ENCODE data around the gene XRN2. TPM values are rescaled to one million over a fixed set of nuclear protein-coding genes. Genes with fewer than 3 reads are reported as not detected.

XRN2 gene
- total RNA-seq, 5 donors from 2014 or later (not counting 1 experiment from before 2014, with no cell fraction given) = 46.3 to 62.0 (median 49.7) TPM

DNA sequence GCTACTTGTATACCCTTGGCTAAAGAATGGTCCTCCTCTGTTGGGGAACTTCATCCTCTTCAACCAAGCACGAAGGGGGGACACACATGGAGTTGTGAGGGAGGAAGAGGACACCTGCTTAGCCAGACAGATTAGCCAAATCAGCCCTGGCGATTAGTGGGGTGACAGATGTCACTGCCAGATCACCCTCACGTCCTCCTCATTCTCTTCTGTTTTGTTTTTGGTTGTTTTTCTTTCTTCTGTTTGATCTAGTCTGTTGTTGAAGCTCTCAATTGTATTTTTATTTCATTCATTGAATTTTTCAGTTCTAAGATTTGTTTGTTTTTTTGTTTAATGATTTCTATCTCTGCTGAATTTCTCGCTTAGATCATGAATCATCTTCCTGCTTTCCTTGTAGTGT is 121.7 kb downstream of the XRN2 start:
- no peak for DNase-seq
- H3K27ac Mint-ChIP-seq = no peak overlapping the region
- ChIA-PET CTCF (no interaction called here), POLR2A (no interaction called here)
- peaks cover 19 to 52% (median 20%) of the 10 kb centered on the region in 3 donors for H3K9me3 Mint-ChIP-seq
- H3K4me3 Mint-ChIP-seq = no peak overlapping the region
- no peaks in the 10 kb centered on the region for H3K36me3 Mint-ChIP-seq
- no CpG with 5 or more reads among the region's 4 CpGs for WGBS (ENCODE audit: insufficient coverage)
- H3K9me3 ChIP-seq = no peaks in the 10 kb centered on the region
- no peaks in the 10 kb centered on the region for H3K36me3 ChIP-seq (ENCODE audit: control insufficient read depth in 2 of 2, extremely low read depth in 1 of 2, insufficient read depth in 1 of 2, low read length in 1 of 2)
- H3K27me3 Mint-ChIP-seq = peaks cover 9 to 15% of the 10 kb centered on the region in 2 donors
- H3K27ac ChIP-seq (ENCODE audit: low read length) = no peak overlapping the region
- no peak for ATAC-seq (replicated peaks in 1 of 4)
- H3K4me1 Mint-ChIP-seq = no peaks in the 10 kb centered on the region
- H3K4me1 ChIP-seq (ENCODE audit: control insufficient read depth in 1 of 2, extremely low read depth in 1 of 2, insufficient read depth in 2 of 2, low read length in 2 of 2) = no peaks in the 10 kb centered on the region
- peaks cover 0 to 14% of the 10 kb centered on the region in 2 experiments for H3K27me3 ChIP-seq (replicated peaks in 1 of 2; ENCODE audit: control insufficient read depth in 2 of 2, extremely low read depth in 1 of 2, insufficient read depth in 2 of 2, low read length in 1 of 2)
- H3K4me3 ChIP-seq (ENCODE audit: control insufficient read depth in 1 of 2, extremely low read depth in 1 of 2, low read length in 1 of 2) = no peak overlapping the region

DNA sequence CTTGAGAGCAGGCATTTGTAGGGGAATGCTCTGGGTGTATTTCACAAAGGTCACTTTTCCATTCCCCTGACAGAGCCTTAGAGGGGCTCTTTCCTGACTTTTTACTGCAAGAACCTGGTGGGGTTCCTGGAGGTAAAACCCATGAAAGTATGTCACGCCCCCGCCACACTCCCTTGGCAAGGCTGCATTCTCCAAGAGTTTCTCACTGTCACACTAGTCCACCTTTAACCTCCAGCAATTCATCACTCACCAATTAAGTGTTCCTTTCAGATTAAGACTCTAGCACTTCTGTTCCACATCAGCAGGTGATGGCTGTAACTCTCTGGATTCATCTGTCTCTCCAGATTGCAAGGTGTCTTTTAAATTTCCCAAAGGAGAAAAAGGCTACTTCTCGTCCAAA is 126.9 kb downstream of the XRN2 start:
- no peaks in the 10 kb centered on the region for H3K4me1 ChIP-seq (ENCODE audit: control insufficient read depth in 1 of 2, extremely low read depth in 1 of 2, insufficient read depth in 2 of 2, low read length in 2 of 2)
- no peak overlapping the region for H3K4me3 ChIP-seq (ENCODE audit: control insufficient read depth in 1 of 2, extremely low read depth in 1 of 2, low read length in 1 of 2)
- Mint-ChIP-seq H3K9me3 (peaks cover 4 to 17% (median 6%) of the 10 kb centered on the region in 3 donors), H3K27ac (no peak overlapping the region), H3K4me3 (no peak overlapping the region), H3K27me3 (peaks cover 37 to 38% of the 10 kb centered on the region in 2 donors), H3K4me1 (no peaks in the 10 kb centered on the region), H3K36me3 (no peaks in the 10 kb centered on the region)
- no peak overlapping the region for H3K27ac ChIP-seq (ENCODE audit: low read length)
- H3K27me3 ChIP-seq (replicated peaks in 1 of 2; ENCODE audit: control insufficient read depth in 2 of 2, extremely low read depth in 1 of 2, insufficient read depth in 2 of 2, low read length in 1 of 2) = peaks cover 2 to 14% of the 10 kb centered on the region in 2 experiments
- H3K9me3 ChIP-seq = no peaks in the 10 kb centered on the region
- POLR2A ChIA-PET = no interaction called here
- CTCF ChIA-PET = no interaction called here
- DNase-seq (no peak), ATAC-seq (replicated peaks in 1 of 4) (no peak)
- 94% methylated on average over 2 of the region's 3 CpGs for WGBS (ENCODE audit: insufficient coverage)
- no peaks in the 10 kb centered on the region for H3K36me3 ChIP-seq (ENCODE audit: control insufficient read depth in 2 of 2, extremely low read depth in 1 of 2, insufficient read depth in 1 of 2, low read length in 1 of 2)

DNA sequence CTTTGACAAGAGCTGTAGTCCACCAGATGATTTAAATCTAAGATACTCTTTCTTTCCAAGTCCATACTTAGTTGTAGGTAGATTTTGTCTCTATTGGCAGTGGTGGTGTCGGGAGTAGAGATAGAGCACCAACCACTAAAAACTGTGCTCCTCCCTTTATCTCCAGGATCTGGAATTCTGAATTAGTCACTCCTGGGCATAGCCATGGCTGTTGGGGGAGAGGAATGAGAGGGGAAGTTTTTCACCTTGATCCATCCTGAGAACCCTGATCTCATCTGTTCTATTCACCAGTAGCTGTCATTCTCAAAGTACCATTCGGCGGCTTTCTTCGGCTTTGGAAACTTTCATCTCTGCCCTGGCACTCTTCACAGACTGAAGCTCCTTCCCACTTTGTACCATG is 129.8 kb downstream of the XRN2 start:
- WGBS (ENCODE audit: insufficient coverage) = 94% methylated on average over 3 of the region's 4 CpGs
- ChIA-PET CTCF (interaction anchor here (0.7 to 1.4 kb wide), 2 partner anchors 72 to 197 kb away, joined by 3 read pairs; no protein-coding TSS in a partner anchor), POLR2A (no interaction called here)
- no peak for DNase-seq
- Histone ChIP-seq H3K36me3 (ENCODE audit: control insufficient read depth in 2 of 2, extremely low read depth in 1 of 2, insufficient read depth in 1 of 2, low read length in 1 of 2) (no peaks in the 10 kb centered on the region), H3K9me3 (no peaks in the 10 kb centered on the region), H3K27ac (ENCODE audit: low read length) (no peak overlapping the region), H3K4me1 (ENCODE audit: control insufficient read depth in 1 of 2, extremely low read depth in 1 of 2, insufficient read depth in 2 of 2, low read length in 2 of 2) (no peaks in the 10 kb centered on the region), H3K27me3 (replicated peaks in 1 of 2; ENCODE audit: control insufficient read depth in 2 of 2, extremely low read depth in 1 of 2, insufficient read depth in 2 of 2, low read length in 1 of 2) (peaks cover 2 to 13% of the 10 kb centered on the region in 2 experiments), H3K4me3 (ENCODE audit: control insufficient read depth in 1 of 2, extremely low read depth in 1 of 2, low read length in 1 of 2) (no peak overlapping the region)
- no peak overlapping the region for H3K27ac Mint-ChIP-seq
- peaks cover 41 to 52% of the 10 kb centered on the region in 2 donors for H3K27me3 Mint-ChIP-seq
- no peaks in the 10 kb centered on the region for H3K9me3 Mint-ChIP-seq
- no peaks in the 10 kb centered on the region for H3K4me1 Mint-ChIP-seq
- no peak for ATAC-seq (replicated peaks in 1 of 4)
- H3K36me3 Mint-ChIP-seq = no peaks in the 10 kb centered on the region
- H3K4me3 Mint-ChIP-seq = no peak overlapping the region

DNA sequence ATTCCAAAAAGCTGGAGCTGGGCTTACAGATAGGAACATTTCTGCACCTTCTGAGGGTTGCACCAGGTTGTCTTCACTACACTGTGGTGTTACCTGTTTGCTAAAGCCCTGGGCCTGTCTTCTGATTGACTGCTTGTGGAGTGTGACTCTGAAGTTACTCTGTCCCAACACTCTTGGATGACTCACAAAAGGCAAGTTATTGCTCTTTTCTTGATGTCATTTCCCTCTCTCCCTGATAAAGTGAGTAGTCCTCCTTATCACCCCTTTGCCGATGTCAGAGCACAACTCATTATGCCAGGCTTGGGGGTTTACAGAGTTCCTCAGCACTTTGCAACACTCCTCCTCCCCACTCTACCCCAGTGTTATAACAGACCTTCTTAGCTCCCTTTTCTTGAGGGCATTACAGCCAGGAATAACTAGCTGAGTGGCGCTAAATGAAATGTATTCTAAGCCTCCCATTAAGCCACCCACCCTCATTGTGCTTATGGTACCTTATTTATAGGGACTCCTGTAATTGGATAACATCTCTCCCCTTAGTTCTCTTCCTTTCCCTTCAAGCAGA is 130.3 kb downstream of the XRN2 start:
- H3K4me3 Mint-ChIP-seq = no peak overlapping the region
- Histone ChIP-seq H3K9me3 (no peaks in the 10 kb centered on the region), H3K36me3 (ENCODE audit: control insufficient read depth in 2 of 2, extremely low read depth in 1 of 2, insufficient read depth in 1 of 2, low read length in 1 of 2) (no peaks in the 10 kb centered on the region), H3K4me3 (ENCODE audit: control insufficient read depth in 1 of 2, extremely low read depth in 1 of 2, low read length in 1 of 2) (no peak overlapping the region), H3K27me3 (replicated peaks in 1 of 2; ENCODE audit: control insufficient read depth in 2 of 2, extremely low read depth in 1 of 2, insufficient read depth in 2 of 2, low read length in 1 of 2) (peaks cover 2 to 13% of the 10 kb centered on the region in 2 experiments), H3K4me1 (ENCODE audit: control insufficient read depth in 1 of 2, extremely low read depth in 1 of 2, insufficient read depth in 2 of 2, low read length in 2 of 2) (no peaks in the 10 kb centered on the region), H3K27ac (ENCODE audit: low read length) (no peak overlapping the region)
- ChIA-PET CTCF (interaction anchor here in 1 of 2 donors (1.4 kb wide), 1 partner anchor 71 kb away, joined by 3 read pairs; no protein-coding TSS in a partner anchor), POLR2A (no interaction called here)
- peaks cover 38 to 49% of the 10 kb centered on the region in 2 donors for H3K27me3 Mint-ChIP-seq
- DNase-seq (no peak), ATAC-seq (replicated peaks in 1 of 4) (no peak)
- no peaks in the 10 kb centered on the region for H3K9me3 Mint-ChIP-seq
- WGBS (ENCODE audit: insufficient coverage) = 63% methylated on average over 1 of the region's 2 CpGs
- no peaks in the 10 kb centered on the region for H3K4me1 Mint-ChIP-seq
- no peaks in the 10 kb centered on the region for H3K36me3 Mint-ChIP-seq
- no peak overlapping the region for H3K27ac Mint-ChIP-seq

DNA sequence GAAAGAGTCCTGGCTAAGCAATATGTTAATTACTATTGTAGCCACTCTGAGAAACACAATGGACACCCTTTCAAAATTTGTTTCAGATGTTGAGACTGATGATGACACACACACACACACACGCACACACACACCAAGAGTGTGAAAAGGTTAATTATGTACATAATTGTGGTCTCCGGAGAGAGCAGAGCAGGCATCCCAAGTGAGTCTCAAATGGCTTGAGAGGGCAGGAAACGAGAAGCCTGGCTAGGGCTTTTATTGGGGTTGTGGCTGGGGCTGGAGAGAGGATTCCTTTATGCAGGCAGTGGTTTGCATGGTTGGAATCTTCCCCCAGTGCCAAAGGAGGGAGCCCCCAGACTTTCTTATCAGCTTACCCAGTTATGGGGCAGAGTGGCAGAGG is 132.4 kb downstream of the XRN2 start:
- no peak overlapping the region for H3K4me3 ChIP-seq (ENCODE audit: control insufficient read depth in 1 of 2, extremely low read depth in 1 of 2, low read length in 1 of 2)
- ChIA-PET CTCF (no interaction called here), POLR2A (no interaction called here)
- Mint-ChIP-seq H3K9me3 (no peaks in the 10 kb centered on the region), H3K4me3 (no peak overlapping the region), H3K27ac (no peak overlapping the region), H3K36me3 (no peaks in the 10 kb centered on the region), H3K27me3 (peaks cover 33 to 45% of the 10 kb centered on the region in 2 donors), H3K4me1 (no peaks in the 10 kb centered on the region)
- ATAC-seq (replicated peaks in 1 of 4) = no peak
- no peak for DNase-seq
- no peaks in the 10 kb centered on the region for H3K4me1 ChIP-seq (ENCODE audit: control insufficient read depth in 1 of 2, extremely low read depth in 1 of 2, insufficient read depth in 2 of 2, low read length in 2 of 2)
- H3K36me3 ChIP-seq (ENCODE audit: control insufficient read depth in 2 of 2, extremely low read depth in 1 of 2, insufficient read depth in 1 of 2, low read length in 1 of 2) = no peaks in the 10 kb centered on the region
- WGBS (ENCODE audit: insufficient coverage) = no CpG with 5 or more reads among the region's 3 CpGs
- H3K27ac ChIP-seq (ENCODE audit: low read length) = no peak overlapping the region
- H3K9me3 ChIP-seq = no peaks in the 10 kb centered on the region
- H3K27me3 ChIP-seq (replicated peaks in 1 of 2; ENCODE audit: control insufficient read depth in 2 of 2, extremely low read depth in 1 of 2, insufficient read depth in 2 of 2, low read length in 1 of 2) = peaks cover 2 to 16% of the 10 kb centered on the region in 2 experiments

DNA sequence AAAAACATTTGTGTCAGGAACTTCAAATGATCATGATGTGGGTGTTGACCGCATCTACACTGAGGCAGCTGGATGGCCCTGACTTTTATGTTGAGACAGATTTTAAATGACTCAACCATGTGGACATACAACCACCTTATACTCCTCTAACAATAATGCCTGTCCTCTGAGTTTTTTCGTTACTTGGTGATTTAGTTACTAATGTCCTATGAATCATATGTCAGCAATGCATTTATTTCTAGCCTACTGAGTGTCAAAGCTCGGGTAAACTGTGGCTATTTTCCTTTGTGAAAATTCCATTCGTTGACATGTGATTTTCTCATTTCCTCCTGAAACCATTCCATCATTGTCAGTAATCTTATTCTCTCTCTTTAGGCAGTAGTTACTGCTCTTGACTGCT is 133.1 kb downstream of the XRN2 start:
- POLR2A ChIA-PET = no interaction called here
- no peak overlapping the region for H3K4me3 ChIP-seq (ENCODE audit: control insufficient read depth in 1 of 2, extremely low read depth in 1 of 2, low read length in 1 of 2)

DNA sequence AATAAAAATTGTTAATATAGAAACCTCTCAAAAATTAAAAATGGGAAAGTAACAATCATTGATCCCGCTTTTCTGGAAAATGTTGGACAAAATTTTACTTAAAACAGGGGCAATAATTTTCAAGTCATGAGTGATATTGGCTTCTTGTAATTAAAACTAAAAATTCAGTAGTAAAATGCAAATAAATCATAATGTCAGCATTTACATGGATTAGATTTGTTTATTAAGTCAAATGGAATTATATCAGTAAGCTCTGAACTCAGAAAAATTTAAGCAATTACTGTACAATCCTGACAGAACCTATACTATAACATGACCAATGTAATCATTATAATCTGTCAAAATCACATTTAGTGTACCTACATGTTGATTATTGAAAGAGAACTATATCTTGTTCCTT is 134.1 kb downstream of the XRN2 start:
- H3K36me3 Mint-ChIP-seq = no peaks in the 10 kb centered on the region
- H3K4me1 Mint-ChIP-seq = no peaks in the 10 kb centered on the region
- no peak for ATAC-seq (replicated peaks in 1 of 4)
- Histone ChIP-seq H3K9me3 (no peaks in the 10 kb centered on the region), H3K27ac (ENCODE audit: low read length) (no peak overlapping the region), H3K4me1 (ENCODE audit: control insufficient read depth in 1 of 2, extremely low read depth in 1 of 2, insufficient read depth in 2 of 2, low read length in 2 of 2) (no peaks in the 10 kb centered on the region), H3K27me3 (replicated peaks in 1 of 2; ENCODE audit: control insufficient read depth in 2 of 2, extremely low read depth in 1 of 2, insufficient read depth in 2 of 2, low read length in 1 of 2) (peaks cover 2 to 19% of the 10 kb centered on the region in 2 experiments), H3K4me3 (ENCODE audit: control insufficient read depth in 1 of 2, extremely low read depth in 1 of 2, low read length in 1 of 2) (no peak overlapping the region), H3K36me3 (ENCODE audit: control insufficient read depth in 2 of 2, extremely low read depth in 1 of 2, insufficient read depth in 1 of 2, low read length in 1 of 2) (no peaks in the 10 kb centered on the region)
- no CpG with 5 or more reads among the region's 1 CpG for WGBS (ENCODE audit: insufficient coverage)
- H3K27me3 Mint-ChIP-seq = peaks cover 30 to 51% of the 10 kb centered on the region in 2 donors
- H3K4me3 Mint-ChIP-seq = no peak overlapping the region
- ChIA-PET POLR2A (no interaction called here), CTCF (no interaction called here)
- no peak overlapping the region for H3K27ac Mint-ChIP-seq
- no peaks in the 10 kb centered on the region for H3K9me3 Mint-ChIP-seq
- no peak for DNase-seq

More for the DNA sequence above, 133.1 kb downstream of the XRN2 start:
- no peak for ATAC-seq (replicated peaks in 1 of 4)
- Mint-ChIP-seq H3K36me3 (no peaks in the 10 kb centered on the region), H3K27ac (no peak overlapping the region), H3K27me3 (peaks cover 33 to 49% of the 10 kb centered on the region in 2 donors), H3K9me3 (no peaks in the 10 kb centered on the region), H3K4me1 (no peaks in the 10 kb centered on the region), H3K4me3 (no peak overlapping the region)
- H3K4me1 ChIP-seq (ENCODE audit: control insufficient read depth in 1 of 2, extremely low read depth in 1 of 2, insufficient read depth in 2 of 2, low read length in 2 of 2) = no peaks in the 10 kb centered on the region
- WGBS (ENCODE audit: insufficient coverage) = 40% methylated on average over 1 of the region's 4 CpGs
- no peak for DNase-seq
- CTCF ChIA-PET = no interaction called here
- H3K27me3 ChIP-seq (replicated peaks in 1 of 2; ENCODE audit: control insufficient read depth in 2 of 2, extremely low read depth in 1 of 2, insufficient read depth in 2 of 2, low read length in 1 of 2) = peaks cover 2 to 16% of the 10 kb centered on the region in 2 experiments
- H3K9me3 ChIP-seq = no peaks in the 10 kb centered on the region
- H3K36me3 ChIP-seq (ENCODE audit: control insufficient read depth in 2 of 2, extremely low read depth in 1 of 2, insufficient read depth in 1 of 2, low read length in 1 of 2) = no peaks in the 10 kb centered on the region
- H3K27ac ChIP-seq (ENCODE audit: low read length) = no peak overlapping the region

Data from T-cell (primary cell).